ENCODE measurements around the gene EXTL1.

Gene EXTL1

DNA sequence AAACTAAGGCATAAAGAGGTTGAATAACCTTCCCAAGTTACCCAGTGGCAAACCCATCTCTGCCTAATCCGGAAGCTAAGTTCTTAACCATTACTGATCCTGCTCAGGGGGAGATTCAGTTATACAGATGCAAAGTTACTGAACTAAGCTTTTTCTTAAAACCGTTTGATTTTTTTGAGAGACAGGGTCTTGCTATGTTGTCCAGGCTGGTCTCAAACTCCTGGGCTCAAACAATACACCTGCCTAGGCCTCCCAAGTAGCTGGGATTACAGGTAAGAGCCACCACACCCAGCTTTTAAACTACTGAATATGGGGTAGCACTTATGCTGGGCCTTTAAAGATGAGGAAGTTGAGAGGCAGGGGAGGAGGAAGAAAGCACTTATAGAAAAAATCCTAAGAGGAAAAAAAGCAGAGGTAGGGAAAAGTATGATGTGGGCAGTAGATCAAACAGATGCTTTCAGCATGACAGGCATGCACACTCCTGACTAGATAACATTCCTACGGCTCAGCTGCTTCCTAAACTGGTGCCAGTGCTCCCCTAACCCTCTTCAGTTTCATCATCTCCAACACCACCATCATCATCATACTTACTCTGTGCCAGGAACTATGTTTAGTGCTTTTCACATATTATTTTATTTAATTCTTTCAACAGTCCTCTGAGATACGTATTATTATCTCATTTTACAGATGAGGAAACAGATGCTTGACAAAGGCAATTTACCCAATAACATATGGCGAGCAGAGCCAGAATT is 29.5 kb upstream of the EXTL1 start:
- no peak overlapping the region for H3K4me3 Mint-ChIP-seq
- H3K27ac Mint-ChIP-seq, result peak overlapping the region; percentile 2
- peaks cover 52% of the 10 kb centered on the region for H3K4me1 Mint-ChIP-seq (ENCODE audit: low read depth)

DNA sequence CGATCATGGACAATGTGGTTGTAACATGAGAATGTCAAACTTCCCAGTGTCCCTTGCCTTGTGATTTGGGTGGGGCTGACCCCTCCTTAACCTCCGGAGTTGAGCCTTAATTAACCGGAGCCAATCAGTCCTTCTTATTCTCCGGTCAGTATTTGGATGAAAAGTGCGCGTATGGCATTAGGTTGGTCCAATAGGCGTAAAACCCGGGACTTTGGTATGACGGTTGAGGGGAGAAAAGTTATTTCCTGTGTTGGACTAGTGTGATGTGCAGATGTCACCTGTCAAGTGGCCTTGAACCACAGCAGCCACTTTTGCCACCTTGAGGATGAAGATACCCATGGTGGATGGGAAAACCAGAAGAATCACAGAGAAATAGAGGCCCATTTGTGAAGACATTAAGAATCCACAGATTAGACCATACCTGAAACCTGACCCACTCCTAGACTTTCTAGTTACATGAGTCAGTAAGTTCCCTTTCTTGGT is 28.8 kb upstream of the EXTL1 start:
- Mint-ChIP-seq H3K27me3 (no peaks in the 10 kb centered on the region), H3K27ac (no peak overlapping the region), H3K4me1 (ENCODE audit: low read depth) (peaks cover 55% of the 10 kb centered on the region), H3K36me3 (ENCODE audit: low read depth) (peaks cover 3% of the 10 kb centered on the region), H3K9me3 (no peaks in the 10 kb centered on the region), H3K4me3 (no peak overlapping the region)

More for the DNA sequence above, 29.5 kb upstream of the EXTL1 start:
- H3K9me3 Mint-ChIP-seq, result no peaks in the 10 kb centered on the region
- peaks cover 6% of the 10 kb centered on the region for H3K36me3 Mint-ChIP-seq (ENCODE audit: low read depth)
- no peaks in the 10 kb centered on the region for H3K27me3 Mint-ChIP-seq

DNA sequence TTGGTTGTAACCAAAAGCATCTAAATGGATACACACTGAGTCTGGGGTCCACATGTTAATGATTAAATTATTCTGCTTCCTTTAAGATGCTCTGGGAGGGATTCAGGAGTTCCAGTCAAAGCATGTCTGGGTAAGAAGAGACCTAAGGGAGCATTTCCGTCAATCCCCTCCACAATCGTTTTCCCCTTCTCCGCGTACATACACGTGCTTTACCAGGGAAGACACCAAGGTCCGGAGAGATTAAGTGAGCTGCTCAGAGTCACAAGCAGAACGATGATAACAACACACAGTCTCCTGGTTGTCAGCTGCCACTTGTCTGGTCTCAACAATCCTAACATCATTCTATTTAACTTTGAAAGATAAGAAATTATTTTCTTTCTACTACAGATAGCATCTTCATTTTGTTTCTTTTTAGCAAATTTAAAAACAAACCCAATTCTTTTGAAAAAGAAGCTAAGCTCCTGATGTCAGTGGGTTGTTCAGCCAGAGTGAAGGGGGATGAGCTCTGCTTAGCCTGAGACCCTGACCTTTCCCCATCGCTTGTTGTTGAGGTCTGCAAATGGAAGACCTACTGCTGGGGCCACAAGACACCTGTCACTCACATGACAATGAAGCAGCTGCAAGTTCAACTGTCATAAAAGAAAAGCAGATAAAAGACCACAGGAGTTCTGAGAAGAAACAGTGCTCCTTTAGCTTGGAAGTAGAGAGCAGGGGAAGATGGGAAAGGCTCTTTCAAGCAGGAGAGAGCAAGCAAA is 28.2 kb upstream of the EXTL1 start:
- Mint-ChIP-seq H3K4me1 (ENCODE audit: low read depth) (peaks cover 59% of the 10 kb centered on the region), H3K4me3 (no peak overlapping the region), H3K27ac (no peak overlapping the region), H3K9me3 (no peaks in the 10 kb centered on the region), H3K27me3 (no peaks in the 10 kb centered on the region), H3K36me3 (ENCODE audit: low read depth) (peaks cover 3% of the 10 kb centered on the region)

DNA sequence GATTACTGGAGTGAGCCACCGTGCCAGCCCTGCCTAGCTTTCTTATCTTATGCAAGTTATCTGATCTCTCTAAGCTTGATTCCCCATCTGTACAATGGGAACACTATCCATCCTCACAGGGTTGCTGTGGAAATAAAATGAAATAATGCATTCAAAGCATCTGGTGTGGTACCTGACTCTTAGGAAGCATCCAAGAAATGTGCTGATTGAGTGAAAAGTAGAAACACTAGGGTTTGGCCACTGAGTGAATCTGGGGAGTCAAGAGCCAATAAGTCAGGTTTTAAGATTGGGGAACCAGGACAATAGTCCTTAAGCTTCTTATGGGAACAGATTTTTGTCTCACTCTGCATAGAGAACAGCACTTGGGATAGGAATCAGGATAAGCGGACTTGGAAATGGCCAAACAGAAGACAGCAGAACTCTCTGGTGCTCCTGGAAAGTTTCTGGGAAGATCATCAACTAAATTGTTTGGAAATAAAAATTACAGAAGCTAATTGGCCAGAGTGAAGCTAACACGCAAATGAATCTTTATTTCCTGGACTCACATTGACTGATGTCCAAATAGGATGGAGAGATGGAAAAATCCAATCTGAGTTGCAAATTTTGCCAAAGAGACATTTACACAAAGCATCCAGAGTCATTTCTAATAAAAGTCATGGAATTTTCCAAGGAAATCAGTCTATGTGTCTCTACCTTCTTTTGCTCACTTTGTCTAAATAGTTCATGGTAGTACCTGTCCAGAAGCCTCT is 27.0 kb upstream of the EXTL1 start:
- H3K27ac Mint-ChIP-seq, result no peak overlapping the region
- no peak overlapping the region for H3K4me3 Mint-ChIP-seq
- peaks cover 54% of the 10 kb centered on the region for H3K4me1 Mint-ChIP-seq (ENCODE audit: low read depth)

DNA sequence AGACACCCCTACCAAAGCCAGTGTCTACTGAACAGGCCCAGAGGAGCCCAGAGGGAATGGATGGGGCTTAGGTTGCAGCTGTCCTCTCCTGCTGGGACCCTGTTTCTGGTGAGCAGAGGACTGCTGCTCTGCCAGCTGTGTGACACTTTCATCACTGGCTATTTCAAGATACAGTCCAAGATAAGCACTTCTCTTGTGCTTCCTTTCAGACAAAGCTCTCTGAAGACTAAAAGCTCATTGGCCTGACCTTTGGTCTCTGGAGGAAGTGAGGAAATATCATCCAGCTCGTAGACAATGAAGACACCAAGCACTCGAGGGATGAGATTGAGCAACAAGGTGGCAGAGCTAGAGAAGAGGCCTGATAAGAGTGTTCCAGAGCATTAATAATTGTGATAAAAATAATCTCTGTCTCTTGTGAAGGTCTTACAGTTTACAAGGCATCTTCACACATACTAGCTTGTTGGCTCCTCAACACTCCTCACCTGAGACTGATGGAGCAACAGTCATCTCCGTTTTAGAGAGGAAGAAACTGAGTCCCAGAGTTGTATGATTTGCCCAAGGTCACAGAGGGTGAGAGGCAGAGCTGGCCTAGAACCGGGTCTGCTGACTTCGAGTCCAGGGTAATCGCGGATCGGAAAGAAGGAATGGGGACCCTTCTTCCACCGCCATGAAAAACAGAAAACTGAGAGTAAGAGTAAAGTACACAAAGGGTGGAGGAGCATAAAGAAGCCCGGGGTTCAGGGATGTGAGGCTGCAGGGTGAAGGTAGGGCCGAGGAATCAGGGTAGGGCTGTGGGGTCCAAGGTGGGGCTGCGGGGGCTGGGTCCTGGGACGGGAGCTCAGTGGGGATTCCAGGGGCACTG is 24.4 kb upstream of the EXTL1 start:
- Mint-ChIP-seq H3K27me3 (no peaks in the 10 kb centered on the region), H3K36me3 (ENCODE audit: low read depth) (peaks cover 2% of the 10 kb centered on the region), H3K4me3 (peak overlapping the region; percentile 94), H3K27ac (peak overlapping the region; percentile 98), H3K9me3 (no peaks in the 10 kb centered on the region), H3K4me1 (ENCODE audit: low read depth) (peaks cover 34% of the 10 kb centered on the region)

More for the DNA sequence above, 27.0 kb upstream of the EXTL1 start:
- Mint-ChIP-seq H3K36me3 (ENCODE audit: low read depth) (peaks cover 3% of the 10 kb centered on the region), H3K27me3 (no peaks in the 10 kb centered on the region), H3K9me3 (no peaks in the 10 kb centered on the region)

DNA sequence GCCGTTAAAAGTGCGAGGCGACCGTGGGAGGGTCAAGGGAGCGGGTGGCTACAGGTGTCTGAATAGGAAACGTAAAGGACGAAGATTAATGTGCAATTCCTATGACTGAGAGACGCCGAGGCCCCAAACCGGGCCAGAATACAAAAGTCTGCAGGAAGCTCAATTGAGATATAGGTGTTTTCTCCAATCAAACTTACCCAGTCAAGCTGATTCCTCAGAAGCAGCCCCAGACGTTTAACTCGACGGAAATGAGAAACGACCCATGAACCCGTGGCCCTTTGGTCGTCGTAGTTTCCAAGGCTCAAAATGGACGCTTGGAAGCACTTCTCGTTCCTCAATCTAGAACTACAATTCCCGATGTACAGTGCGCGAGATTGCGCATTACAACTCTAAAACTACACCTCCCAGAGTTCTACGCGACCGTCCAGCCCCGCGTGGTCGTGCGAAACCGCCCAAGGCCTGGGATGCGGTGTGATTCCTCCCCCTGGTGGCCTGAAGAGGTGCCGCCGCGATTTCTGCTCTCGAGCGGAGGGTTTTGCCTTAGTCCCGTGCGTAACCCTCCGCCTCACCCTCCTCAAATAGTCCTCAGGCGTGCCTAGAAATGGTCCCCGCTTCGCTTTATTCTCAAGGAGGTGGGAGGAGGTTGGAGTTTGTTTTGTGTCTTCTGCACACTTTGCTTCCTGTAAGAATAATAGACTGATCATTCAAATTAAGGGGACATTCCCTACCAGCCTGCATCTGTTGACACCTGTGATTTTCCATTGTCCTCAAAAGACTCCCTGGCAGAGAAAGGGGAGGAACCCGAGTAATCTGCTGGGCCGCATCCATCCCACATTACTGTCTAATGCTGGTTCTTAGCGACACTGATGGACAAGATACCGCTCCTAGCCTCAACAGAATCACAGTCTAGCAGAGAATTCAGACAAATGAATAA is 23.5 kb upstream of the EXTL1 start, which contains the start of gene PAFAH2:
TSS of gene PAFAH2 (minus strand) at position 236 of the 934 bp plus-strand sequence. CDS start 7,247 bp downstream, outside the sequence.
- Mint-ChIP-seq H3K27me3 (no peaks in the 10 kb centered on the region), H3K4me3 (peak within 1 kb of the TSS; percentile 94), H3K27ac (peak within 1 kb of the TSS; percentile 98), H3K9me3 (no peaks in the 10 kb centered on the region), H3K4me1 (ENCODE audit: low read depth) (peaks cover 25% of the 10 kb centered on the region), H3K36me3 (ENCODE audit: low read depth) (no peaks in the 10 kb centered on the region)

DNA sequence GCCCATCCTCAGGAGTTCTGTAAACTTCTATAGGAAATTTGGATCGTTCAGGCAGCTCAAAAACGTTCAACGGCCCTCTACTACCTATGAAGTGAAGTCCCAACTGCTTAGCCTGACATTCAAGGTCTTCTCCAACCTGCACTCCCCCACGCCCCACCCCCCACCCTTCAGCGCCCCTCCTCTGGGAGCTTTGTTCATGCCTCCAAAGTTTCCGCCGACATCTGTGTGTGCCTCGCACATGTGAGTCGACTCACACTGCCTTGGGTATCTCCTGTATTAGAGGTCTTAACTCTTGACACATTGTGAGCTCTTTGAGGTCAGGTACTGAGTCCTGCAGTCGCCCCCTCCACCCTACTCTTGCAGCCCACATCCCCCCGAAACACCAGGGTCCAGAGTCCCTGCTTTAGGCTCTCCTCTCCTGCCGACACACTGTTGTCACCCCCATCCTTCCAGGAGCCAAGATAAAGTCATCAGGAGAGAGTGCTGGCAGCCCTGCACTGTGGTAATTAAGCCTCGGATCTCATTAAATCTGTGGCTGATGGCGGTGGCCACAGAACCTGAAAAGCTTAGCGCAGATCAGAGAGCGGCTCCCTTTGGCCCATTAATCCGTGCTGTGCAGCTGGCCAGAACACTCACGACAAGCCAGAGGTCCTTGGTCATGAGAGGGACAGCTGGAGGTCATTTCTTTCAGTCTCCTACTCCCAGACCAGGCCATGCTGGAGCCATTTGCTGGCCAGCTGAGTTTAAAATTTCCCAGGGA is 22.4 kb upstream of the EXTL1 start:
- H3K4me3 Mint-ChIP-seq, result no peak overlapping the region
- no peaks in the 10 kb centered on the region for H3K36me3 Mint-ChIP-seq (ENCODE audit: low read depth)
- H3K4me1 Mint-ChIP-seq (ENCODE audit: low read depth), result peaks cover 18% of the 10 kb centered on the region
- H3K27me3 Mint-ChIP-seq, result no peaks in the 10 kb centered on the region
- no peaks in the 10 kb centered on the region for H3K9me3 Mint-ChIP-seq
- peak overlapping the region; percentile 46 for H3K27ac Mint-ChIP-seq

DNA sequence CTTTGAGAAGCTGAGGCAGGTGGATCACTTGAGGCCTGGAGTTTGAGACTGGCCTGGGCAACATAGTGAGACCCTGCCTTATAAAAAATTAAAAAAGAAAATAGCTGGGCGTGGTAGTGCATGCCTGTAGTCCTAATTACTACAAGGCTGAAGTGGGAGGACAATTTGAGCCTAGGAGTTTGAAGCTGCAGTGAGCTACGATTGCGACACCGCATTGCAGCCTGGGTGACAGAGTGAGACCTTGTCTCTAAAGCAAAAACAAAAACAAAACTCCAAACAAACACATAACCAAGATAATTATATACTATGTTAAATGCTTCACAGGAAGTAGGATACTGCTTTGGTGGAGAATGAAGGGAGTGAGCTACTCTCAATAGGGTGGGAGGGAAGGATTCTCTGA is 18.3 kb upstream of the EXTL1 start:
- Mint-ChIP-seq H3K36me3 (ENCODE audit: low read depth) (no peaks in the 10 kb centered on the region), H3K27ac (no peak overlapping the region), H3K27me3 (peaks cover 4% of the 10 kb centered on the region), H3K9me3 (no peaks in the 10 kb centered on the region), H3K4me3 (no peak overlapping the region), H3K4me1 (ENCODE audit: low read depth) (peaks cover 7% of the 10 kb centered on the region)

DNA sequence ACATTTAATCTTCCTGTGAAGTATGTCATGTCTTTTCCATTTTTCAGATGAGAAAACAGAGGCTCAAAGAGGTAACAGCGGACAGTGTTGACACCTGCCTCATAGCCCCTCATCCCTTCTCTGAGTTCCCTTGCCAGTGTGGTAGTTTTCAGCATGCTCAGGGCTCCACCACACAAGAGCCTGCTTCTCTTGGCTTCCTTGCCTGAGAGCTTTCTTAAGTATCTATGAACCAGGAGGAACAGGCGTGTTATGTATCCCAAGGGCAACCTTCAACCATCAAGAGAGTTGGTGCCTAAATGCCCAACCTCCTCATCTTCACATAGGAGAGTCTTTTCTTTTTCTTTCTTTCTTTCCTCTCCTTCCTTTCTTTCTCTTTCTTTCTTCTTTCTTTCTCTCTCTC is 17.8 kb upstream of the EXTL1 start:
- Mint-ChIP-seq H3K9me3 (no peaks in the 10 kb centered on the region), H3K27me3 (peaks cover 4% of the 10 kb centered on the region), H3K27ac (no peak overlapping the region), H3K4me1 (ENCODE audit: low read depth) (peaks cover 2% of the 10 kb centered on the region), H3K36me3 (ENCODE audit: low read depth) (no peaks in the 10 kb centered on the region), H3K4me3 (no peak overlapping the region)

DNA sequence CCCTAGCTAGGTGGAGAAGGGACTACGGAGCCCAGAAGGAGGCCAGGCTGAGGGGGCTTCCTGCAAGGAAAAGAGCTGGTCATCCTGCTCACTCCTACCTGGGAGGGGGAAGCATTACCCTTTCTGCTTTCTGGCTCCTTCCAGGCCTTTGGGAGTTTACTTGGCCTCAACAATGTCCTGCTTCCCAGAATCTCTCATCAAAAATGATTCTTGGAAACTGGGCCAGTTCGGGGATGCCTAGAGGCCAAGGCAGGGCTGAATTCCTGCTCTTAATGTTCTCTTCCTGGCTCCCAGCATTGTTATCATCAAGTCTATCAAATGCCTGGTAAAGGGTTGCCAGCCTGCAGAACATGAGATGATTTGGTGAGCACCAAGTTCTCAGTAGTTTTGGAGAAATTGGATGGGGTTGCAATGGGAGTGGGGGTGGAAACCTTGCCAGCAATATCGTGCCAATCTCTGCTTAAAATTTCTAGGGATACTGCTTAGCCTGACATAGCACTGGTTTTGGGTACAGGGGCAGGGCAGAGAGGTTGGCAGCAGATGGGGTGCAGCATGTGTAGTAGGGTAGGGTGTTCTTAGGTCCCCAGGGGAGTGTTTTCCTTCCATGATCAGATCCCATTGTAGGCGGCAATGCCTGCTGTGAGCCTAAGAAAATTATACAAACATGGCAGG is 16.0 kb upstream of the EXTL1 start:
- H3K4me3 Mint-ChIP-seq, result no peak overlapping the region
- no peaks in the 10 kb centered on the region for H3K36me3 Mint-ChIP-seq (ENCODE audit: low read depth)
- no peaks in the 10 kb centered on the region for H3K4me1 Mint-ChIP-seq (ENCODE audit: low read depth)

DNA sequence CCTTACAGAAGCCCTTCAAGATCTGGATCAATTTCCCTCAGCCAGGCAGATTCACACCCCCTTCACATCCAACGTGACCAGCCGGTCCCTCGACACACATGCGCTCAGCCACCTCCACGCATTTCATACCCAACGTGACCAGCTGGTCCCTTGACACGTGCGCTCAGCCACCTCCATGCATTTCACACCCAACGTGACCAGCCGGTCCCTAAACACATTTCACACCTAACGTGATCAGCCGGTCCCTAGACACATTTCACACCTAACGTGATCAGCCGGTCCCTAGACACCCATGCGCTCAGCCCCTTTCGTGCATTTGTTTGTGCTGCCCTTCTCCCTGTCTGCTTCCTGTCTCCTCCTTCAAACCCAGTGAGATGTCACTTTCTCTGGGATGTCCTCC is 14.9 kb upstream of the EXTL1 start:
- Mint-ChIP-seq H3K9me3 (no peaks in the 10 kb centered on the region), H3K4me3 (no peak overlapping the region), H3K4me1 (ENCODE audit: low read depth) (no peaks in the 10 kb centered on the region), H3K36me3 (ENCODE audit: low read depth) (no peaks in the 10 kb centered on the region), H3K27me3 (peaks cover 4% of the 10 kb centered on the region), H3K27ac (no peak overlapping the region)

More for the DNA sequence above, 16.0 kb upstream of the EXTL1 start:
- no peaks in the 10 kb centered on the region for H3K9me3 Mint-ChIP-seq
- no peak overlapping the region for H3K27ac Mint-ChIP-seq
- peaks cover 4% of the 10 kb centered on the region for H3K27me3 Mint-ChIP-seq

DNA sequence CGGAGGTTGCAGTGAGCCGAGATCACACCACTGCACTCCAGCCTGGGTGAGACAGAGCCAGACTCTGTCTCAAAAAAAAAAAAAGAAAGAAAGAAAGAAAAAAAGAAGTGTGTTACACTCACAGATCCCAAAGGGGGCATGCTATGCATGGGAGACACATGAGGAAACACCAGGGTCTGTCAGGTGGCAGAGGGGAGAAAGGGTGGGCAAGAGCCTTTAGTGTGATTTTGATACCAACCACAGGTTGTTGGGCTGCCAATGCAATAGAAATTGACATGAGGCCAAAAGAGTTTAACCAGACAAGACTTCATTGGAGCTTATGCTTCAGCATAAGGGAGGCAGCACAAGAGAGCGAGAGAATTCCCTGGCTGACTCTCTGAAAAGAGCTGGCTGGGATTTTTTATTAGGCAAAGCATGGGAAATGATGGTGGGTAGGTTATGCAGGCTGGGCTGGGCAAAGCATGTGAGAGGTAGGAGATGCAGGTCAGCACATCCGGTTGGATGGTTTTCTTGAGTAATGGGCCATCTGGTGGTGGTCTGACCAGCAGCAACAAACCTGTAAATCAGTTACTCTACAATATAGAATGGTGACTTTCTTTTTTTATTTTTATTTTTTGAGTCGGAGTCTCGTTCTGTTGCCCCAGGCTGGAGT is 11.7 kb upstream of the EXTL1 start:
- no peak overlapping the region for H3K27ac Mint-ChIP-seq
- no peaks in the 10 kb centered on the region for H3K4me1 Mint-ChIP-seq (ENCODE audit: low read depth)
- peaks cover 4% of the 10 kb centered on the region for H3K27me3 Mint-ChIP-seq
- H3K36me3 Mint-ChIP-seq (ENCODE audit: low read depth), result no peaks in the 10 kb centered on the region
- H3K4me3 Mint-ChIP-seq, result no peak overlapping the region
- H3K9me3 Mint-ChIP-seq, result no peaks in the 10 kb centered on the region
